ENCODE measurements around the gene FAM209B. TPM values are rescaled to one million over a fixed set of nuclear protein-coding genes. Genes with fewer than 3 reads are reported as not detected.

Gene FAM209B
- total RNA-seq, 1 experiment from 2014 or later = not detected

DNA sequence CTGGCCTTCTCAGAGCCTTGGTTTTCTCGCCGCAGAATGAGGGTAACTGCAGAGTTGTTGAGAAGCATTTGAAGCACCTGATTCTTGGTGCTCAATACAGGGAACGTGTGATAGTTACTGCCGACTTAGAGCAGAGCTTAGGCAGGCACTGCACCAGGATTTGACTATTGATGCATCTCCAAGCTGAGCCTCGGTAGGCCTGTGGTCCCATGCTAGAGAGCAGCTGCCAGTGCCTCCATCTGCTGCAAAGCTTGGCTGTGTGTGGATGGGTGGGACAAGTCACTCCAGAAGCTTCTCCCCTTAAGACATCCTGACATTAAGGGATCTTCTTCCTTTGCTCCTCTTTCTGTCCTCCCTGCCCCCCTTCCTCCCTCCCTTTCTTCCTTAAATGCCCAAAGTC is 40.9 kb downstream of the FAM209B start:
- Mint-ChIP-seq H3K36me3 (ENCODE audit: insufficient read depth, unreplicated experiment) (no peaks in the 10 kb centered on the region), H3K27me3 (ENCODE audit: insufficient read depth, unreplicated experiment) (no peaks in the 10 kb centered on the region), H3K27ac (ENCODE audit: low read depth, unreplicated experiment) (peak overlapping the region; percentile 71), H3K9me3 (ENCODE audit: unreplicated experiment) (no peaks in the 10 kb centered on the region), H3K4me3 (ENCODE audit: unreplicated experiment) (no peak overlapping the region), H3K4me1 (ENCODE audit: insufficient read depth, unreplicated experiment) (peaks cover 18% of the 10 kb centered on the region)
- POLR2A ChIA-PET = interaction anchor here (0.9 to 5.1 kb wide), 9 partner anchors 8 to 420 kb away, joined by 3 to 48 read pairs (median 6); partner anchors contain the start of genes AURKA and CSTF1
- CTCF ChIA-PET = interaction anchor here (0.5 to 11.0 kb wide), 8 partner anchors 16 to 61 kb away, joined by 3 to 301 read pairs (median 4); no protein-coding TSS in a partner anchor
- BruUV-seq (replicated peaks) = no TSS peak
- intact Hi-C loops (cut with micrococcal nuclease) = no loop called here
- no peak for DNase-seq (ENCODE audit: unreplicated experiment)
- TF ChIP-seq, protein P1, sequence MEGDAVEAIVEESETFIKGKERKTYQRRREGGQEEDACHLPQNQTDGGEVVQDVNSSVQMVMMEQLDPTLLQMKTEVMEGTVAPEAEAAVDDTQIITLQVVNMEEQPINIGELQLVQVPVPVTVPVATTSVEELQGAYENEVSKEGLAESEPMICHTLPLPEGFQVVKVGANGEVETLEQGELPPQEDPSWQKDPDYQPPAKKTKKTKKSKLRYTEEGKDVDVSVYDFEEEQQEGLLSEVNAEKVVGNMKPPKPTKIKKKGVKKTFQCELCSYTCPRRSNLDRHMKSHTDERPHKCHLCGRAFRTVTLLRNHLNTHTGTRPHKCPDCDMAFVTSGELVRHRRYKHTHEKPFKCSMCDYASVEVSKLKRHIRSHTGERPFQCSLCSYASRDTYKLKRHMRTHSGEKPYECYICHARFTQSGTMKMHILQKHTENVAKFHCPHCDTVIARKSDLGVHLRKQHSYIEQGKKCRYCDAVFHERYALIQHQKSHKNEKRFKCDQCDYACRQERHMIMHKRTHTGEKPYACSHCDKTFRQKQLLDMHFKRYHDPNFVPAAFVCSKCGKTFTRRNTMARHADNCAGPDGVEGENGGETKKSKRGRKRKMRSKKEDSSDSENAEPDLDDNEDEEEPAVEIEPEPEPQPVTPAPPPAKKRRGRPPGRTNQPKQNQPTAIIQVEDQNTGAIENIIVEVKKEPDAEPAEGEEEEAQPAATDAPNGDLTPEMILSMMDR (IDR thresholded peaks at IDR 0.05; ENCODE audit: unreplicated experiment) = no peak

DNA sequence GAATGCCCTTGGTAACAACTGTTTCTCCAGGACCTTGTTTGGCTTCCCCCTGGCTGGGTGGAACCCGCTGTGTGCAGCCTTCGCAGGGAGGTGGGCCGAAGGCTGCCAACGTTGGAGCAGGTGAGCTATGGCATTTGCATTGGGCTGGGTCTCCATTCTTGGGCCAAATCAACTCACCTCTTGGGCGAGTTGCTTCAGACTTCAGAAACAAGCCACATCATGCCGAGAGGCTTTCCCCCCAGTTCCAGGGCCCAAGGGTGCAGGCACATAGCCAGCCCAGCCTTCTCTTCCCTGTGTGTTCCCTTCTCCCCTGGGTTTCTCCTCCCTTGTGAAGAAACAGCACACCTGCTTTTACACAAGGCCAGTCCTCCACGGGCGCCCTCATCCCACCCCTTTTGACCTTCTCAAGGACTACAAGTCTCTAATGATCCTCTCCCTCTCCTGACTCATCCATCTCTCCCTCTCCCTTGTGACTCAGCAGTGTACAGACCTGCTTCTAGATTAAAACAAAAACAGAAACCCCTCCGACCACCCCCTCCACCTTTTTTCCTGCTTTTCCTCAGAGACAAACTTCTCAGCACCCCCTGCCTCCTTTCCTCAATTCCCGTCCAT is 41.6 kb downstream of the FAM209B start:
- Mint-ChIP-seq H3K9me3 (ENCODE audit: unreplicated experiment) (no peaks in the 10 kb centered on the region), H3K27me3 (ENCODE audit: insufficient read depth, unreplicated experiment) (no peaks in the 10 kb centered on the region), H3K4me3 (ENCODE audit: unreplicated experiment) (no peak overlapping the region), H3K27ac (ENCODE audit: low read depth, unreplicated experiment) (peak overlapping the region; percentile 71), H3K4me1 (ENCODE audit: insufficient read depth, unreplicated experiment) (peaks cover 18% of the 10 kb centered on the region), H3K36me3 (ENCODE audit: insufficient read depth, unreplicated experiment) (no peaks in the 10 kb centered on the region)
- BruUV-seq (replicated peaks) = no TSS peak
- DNase-seq (ENCODE audit: unreplicated experiment) = peak; percentile 92
- POLR2A ChIA-PET = interaction anchor here (0.6 to 5.1 kb wide), 12 partner anchors 9 to 420 kb away, joined by 3 to 48 read pairs (median 4); partner anchors contain the start of genes AURKA and CSTF1
- TF ChIP-seq, protein P1 (IDR thresholded peaks at IDR 0.05; ENCODE audit: unreplicated experiment) = no peak
- CTCF ChIA-PET = interaction anchor here (0.5 to 11.0 kb wide), 10 partner anchors 17 to 352 kb away, joined by 3 to 301 read pairs (median 4); partner anchors contain the start of genes AURKA and CSTF1
- intact Hi-C loops (cut with micrococcal nuclease) = loop anchor here (5.0 kb wide), 1 partner anchor 387 kb away; no protein-coding TSS in a partner anchor

DNA sequence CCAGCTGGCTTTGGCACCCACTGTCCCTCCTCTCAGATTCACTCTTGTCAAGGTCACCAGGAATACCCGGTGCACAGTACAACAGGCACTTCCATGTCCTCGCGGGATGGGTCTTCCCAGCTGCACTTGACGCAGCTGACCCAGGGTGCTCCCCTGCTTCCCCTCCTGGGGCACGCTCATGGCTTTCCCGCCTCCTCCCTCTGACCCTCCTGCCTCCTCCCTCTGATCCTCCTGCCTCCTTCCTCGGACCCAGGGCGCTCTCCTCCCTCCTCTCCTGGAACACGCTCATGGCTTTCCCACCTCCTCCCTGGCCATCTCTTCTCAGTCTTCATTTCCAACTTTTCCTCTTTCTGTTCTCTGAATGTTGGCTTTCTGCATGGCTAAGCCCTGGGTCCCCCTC is 42.1 kb downstream of the FAM209B start:
- peaks cover 18% of the 10 kb centered on the region for H3K4me1 Mint-ChIP-seq (ENCODE audit: insufficient read depth, unreplicated experiment)
- no peaks in the 10 kb centered on the region for H3K9me3 Mint-ChIP-seq (ENCODE audit: unreplicated experiment)
- no peaks in the 10 kb centered on the region for H3K27me3 Mint-ChIP-seq (ENCODE audit: insufficient read depth, unreplicated experiment)
- intact Hi-C loops (cut with micrococcal nuclease) = loop anchor here (5.0 kb wide), 1 partner anchor 388 kb away; no protein-coding TSS in a partner anchor
- no TSS peak for BruUV-seq (replicated peaks)
- POLR2A ChIA-PET = interaction anchor here (0.6 to 5.1 kb wide), 8 partner anchors 9 to 420 kb away, joined by 3 to 48 read pairs (median 5); no protein-coding TSS in a partner anchor
- no peak overlapping the region for H3K4me3 Mint-ChIP-seq (ENCODE audit: unreplicated experiment)
- CTCF ChIA-PET = interaction anchor here (0.7 to 11.0 kb wide), 11 partner anchors 12 to 486 kb away, joined by 3 to 301 read pairs (median 3); partner anchors contain the start of genes AURKA and CSTF1
- H3K27ac Mint-ChIP-seq (ENCODE audit: low read depth, unreplicated experiment) = peak overlapping the region; percentile 71
- TF ChIP-seq, protein P1 (IDR thresholded peaks at IDR 0.05; ENCODE audit: unreplicated experiment) = no peak
- no peaks in the 10 kb centered on the region for H3K36me3 Mint-ChIP-seq (ENCODE audit: insufficient read depth, unreplicated experiment)
- no peak for DNase-seq (ENCODE audit: unreplicated experiment)

DNA sequence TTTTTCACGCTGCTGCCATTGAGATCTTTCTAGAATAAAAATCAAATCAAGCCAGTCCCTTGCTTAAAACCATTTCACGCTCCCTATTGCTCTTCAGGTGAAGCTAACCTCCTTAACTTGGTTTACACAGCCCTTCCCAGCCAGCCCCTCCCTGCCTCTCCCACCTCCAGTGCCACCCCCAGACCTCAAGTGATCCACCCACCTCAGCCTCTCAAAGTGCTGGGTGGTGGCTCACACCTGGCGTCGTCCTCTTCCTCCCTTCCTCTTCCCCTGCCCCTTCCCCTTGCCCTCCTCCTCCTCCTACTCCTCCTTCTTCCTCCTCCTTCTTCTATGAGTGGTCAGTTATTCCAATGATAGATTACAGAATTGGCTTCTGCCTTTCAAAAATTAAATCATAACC is 42.9 kb downstream of the FAM209B start:
- ChIA-PET CTCF (interaction anchor here (0.6 to 11.0 kb wide), 10 partner anchors 10 to 486 kb away, joined by 3 to 301 read pairs (median 3); partner anchors contain the start of genes AURKA and CSTF1), POLR2A (interaction anchor here (2.5 to 5.1 kb wide), 3 partner anchors 17 to 25 kb away, joined by 13 to 48 read pairs (median 44); no protein-coding TSS in a partner anchor)
- Mint-ChIP-seq H3K4me1 (ENCODE audit: insufficient read depth, unreplicated experiment) (peaks cover 18% of the 10 kb centered on the region), H3K27ac (ENCODE audit: low read depth, unreplicated experiment) (peak overlapping the region; percentile 71), H3K27me3 (ENCODE audit: insufficient read depth, unreplicated experiment) (no peaks in the 10 kb centered on the region), H3K9me3 (ENCODE audit: unreplicated experiment) (no peaks in the 10 kb centered on the region), H3K4me3 (ENCODE audit: unreplicated experiment) (no peak overlapping the region), H3K36me3 (ENCODE audit: insufficient read depth, unreplicated experiment) (no peaks in the 10 kb centered on the region)
- no TSS peak for BruUV-seq (replicated peaks)
- intact Hi-C loops (cut with micrococcal nuclease) = loop anchor here (5.0 kb wide), 1 partner anchor 389 kb away; no protein-coding TSS in a partner anchor
- no peak for DNase-seq (ENCODE audit: unreplicated experiment)
- TF ChIP-seq, protein P1 (IDR thresholded peaks at IDR 0.05; ENCODE audit: unreplicated experiment) = no peak

All from MCF 10A (cell line).